Nephron (organoid): ENCODE measurements around the gene PKD2L1.

ENCODE experiments used
- H3K27ac Mint-ChIP-seq, 3 experiments: 2 replicates each; pipeline ENCODE4 v1.8.0; 2020; ENCODE audit warnings: mixed read lengths in 3 of 3, mild to moderate bottlenecking in 2 of 3, moderate library complexity in 1 of 3
- H3K27me3 Mint-ChIP-seq: 2 replicates; pipeline ENCODE4 v1.8.0; 2021; ENCODE audit warnings: low read depth, mild to moderate bottlenecking, moderate library complexity, mixed read lengths
- H3K36me3 Mint-ChIP-seq: 2 replicates; pipeline ENCODE4 v1.8.0; 2020; ENCODE audit warnings: low read depth, mixed read lengths
- H3K4me1 Mint-ChIP-seq: 2 replicates; pipeline ENCODE4 v1.8.0; 2020; ENCODE audit warnings: mixed read lengths
- H3K4me3 Mint-ChIP-seq, 3 experiments: 2 replicates each; pipeline ENCODE4 v1.8.0; 2020; ENCODE audit warnings: mild to moderate bottlenecking in 3 of 3, mixed read lengths in 3 of 3, moderate library complexity in 2 of 3
- H3K9me3 Mint-ChIP-seq: 2 replicates; pipeline ENCODE4 v1.8.0; 2020; ENCODE audit warnings: mixed read lengths
- CTCF ChIP-seq, 3 experiments: fragments of 200-600 bp; sonication (generic); IDR thresholded peaks; one replicate each; pipeline ENCODE4 v1.5.0; 2021; ENCODE audit warnings: antibody characterized with exemption in 3 of 3; ENCODE audit not compliant: unreplicated experiment in 3 of 3

Gene PKD2L1

GRCh38 chr10:100357059-100357858 is 27.2 kb upstream of the PKD2L1 start:
- Mint-ChIP-seq H3K4me1 (peaks cover 48% of the 10 kb centered on the region), H3K9me3 (no peaks in the 10 kb centered on the region), H3K27ac (peak overlapping the region in 1 of 3 experiments; percentile 38), H3K27me3 (peaks cover 3% of the 10 kb centered on the region), H3K4me3 (no peak overlapping the region), H3K36me3 (peaks cover 89% of the 10 kb centered on the region)
- no peak for TF ChIP-seq CTCF (IDR thresholded peaks at IDR 0.05; ENCODE audit: unreplicated experiment in 3 of 3)

- TF ChIP-seq CTCF (IDR thresholded peaks at IDR 0.05; ENCODE audit: unreplicated experiment in 3 of 3): no peak
- Mint-ChIP-seq H3K36me3 (peaks cover 88% of the 10 kb centered on the region), H3K4me3 (no peak overlapping the region), H3K4me1 (peaks cover 42% of the 10 kb centered on the region), H3K27me3 (peaks cover 3% of the 10 kb centered on the region), H3K9me3 (no peaks in the 10 kb centered on the region), H3K27ac (no peak overlapping the region)
Measured at GRCh38 chr10:100356067-100357017, 26.3 kb upstream of the PKD2L1 start.

DNA sequence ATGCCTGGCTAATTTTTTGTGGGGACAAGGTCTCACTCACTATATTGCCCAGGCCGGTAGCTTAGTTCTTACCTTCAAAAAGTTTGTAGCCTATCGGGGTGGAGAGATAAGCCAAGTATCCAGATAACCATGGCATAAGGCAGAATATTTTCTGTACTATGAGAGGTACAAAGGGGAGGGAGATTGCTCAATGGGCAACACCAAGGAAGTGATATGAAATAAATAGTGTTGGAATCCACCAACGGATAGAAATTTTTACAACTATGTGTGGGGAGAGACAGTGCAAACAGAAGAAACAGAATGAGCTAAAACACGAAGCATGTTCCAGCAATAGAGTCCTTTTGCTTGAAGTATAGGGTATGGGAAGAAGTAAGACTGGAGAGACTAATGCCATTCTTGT is 25.1 kb upstream of the PKD2L1 start:
- no peak overlapping the region for H3K4me3 Mint-ChIP-seq
- peaks cover 88% of the 10 kb centered on the region for H3K36me3 Mint-ChIP-seq

DNA sequence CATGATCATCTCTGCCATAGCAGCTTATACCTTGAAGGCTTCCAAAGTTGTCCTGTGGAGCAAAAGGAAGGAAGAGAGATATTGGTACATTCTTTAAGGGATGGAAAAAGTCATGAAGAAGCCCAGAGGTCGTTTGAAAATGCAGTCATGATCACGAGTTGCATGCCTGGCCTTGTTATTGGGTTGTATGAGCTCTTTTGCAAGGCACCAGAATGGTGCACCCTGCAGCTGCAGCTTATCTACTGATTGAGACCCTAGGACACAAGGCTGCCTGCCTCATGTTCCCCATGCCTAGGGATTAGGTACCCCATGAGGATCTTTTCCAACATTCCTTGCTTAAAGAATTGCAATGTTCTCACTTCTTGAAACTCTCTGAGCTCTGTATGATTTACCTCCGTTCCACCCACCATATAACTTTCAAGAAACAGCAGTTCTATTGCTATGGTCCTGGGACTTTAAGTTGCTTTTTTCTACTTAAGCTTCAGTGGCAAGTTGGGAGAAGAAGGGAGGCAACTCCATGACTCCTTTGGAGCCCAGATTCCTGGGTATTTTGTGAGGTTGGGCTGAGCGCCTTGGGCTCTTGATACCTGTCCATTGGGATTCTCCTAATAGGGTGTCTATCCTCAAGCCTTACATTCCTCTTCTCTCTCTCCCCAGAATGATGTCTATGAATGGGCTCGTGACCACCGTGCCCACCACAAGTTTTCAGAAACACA is 23.9 kb upstream of the PKD2L1 start:
- Mint-ChIP-seq H3K36me3 (peaks cover 88% of the 10 kb centered on the region), H3K9me3 (no peaks in the 10 kb centered on the region), H3K27ac (no peak overlapping the region), H3K4me1 (peaks cover 48% of the 10 kb centered on the region), H3K27me3 (peaks cover 3% of the 10 kb centered on the region), H3K4me3 (no peak overlapping the region)
- no peak for TF ChIP-seq CTCF (IDR thresholded peaks at IDR 0.05; ENCODE audit: unreplicated experiment in 3 of 3)

More for the DNA sequence above, 25.1 kb upstream of the PKD2L1 start:
- no peak for TF ChIP-seq CTCF (IDR thresholded peaks at IDR 0.05; ENCODE audit: unreplicated experiment in 3 of 3)
- Mint-ChIP-seq H3K4me1 (peaks cover 48% of the 10 kb centered on the region), H3K27ac (no peak overlapping the region), H3K9me3 (no peaks in the 10 kb centered on the region), H3K27me3 (peaks cover 3% of the 10 kb centered on the region)

DNA sequence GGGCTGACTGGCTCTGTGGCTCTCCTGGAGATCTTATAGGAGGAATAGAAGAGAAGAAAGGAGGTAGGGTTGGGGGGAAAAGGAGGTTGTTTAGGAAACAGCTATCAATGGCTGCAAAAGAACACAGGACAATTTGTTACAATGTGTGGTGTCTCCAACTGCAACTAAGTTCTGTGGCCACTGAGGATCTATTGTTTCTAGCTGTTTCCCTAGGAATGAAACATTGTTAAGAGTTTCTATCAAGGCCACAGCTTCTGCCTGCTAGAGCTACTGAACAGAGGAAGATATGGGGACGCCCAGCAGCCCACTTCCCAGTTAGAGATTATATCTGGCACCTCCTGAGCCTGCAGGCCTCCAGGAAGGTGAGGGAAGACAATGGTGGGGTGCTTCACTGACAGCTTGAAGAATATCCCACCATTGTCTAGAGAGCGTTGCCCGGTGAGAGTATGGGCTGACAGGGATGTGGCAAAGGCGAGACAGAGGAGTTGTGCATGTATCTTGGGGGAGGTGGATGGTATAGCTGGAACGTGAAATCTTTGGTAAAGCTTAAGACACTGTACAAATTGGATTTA is 21.0 kb upstream of the PKD2L1 start:
- Mint-ChIP-seq H3K9me3 (no peaks in the 10 kb centered on the region), H3K27me3 (peaks cover 3% of the 10 kb centered on the region), H3K36me3 (peaks cover 72% of the 10 kb centered on the region), H3K27ac (no peak overlapping the region), H3K4me3 (peak overlapping the region; percentile 50 to 92 (median 91)), H3K4me1 (peaks cover 49% of the 10 kb centered on the region)
- no peak for TF ChIP-seq CTCF (IDR thresholded peaks at IDR 0.05; ENCODE audit: unreplicated experiment in 3 of 3)
